ENCODE data around the gene PDE6D.
"Not testable (repeated sequence)": the region's sequence is repeated elsewhere in the genome, so short reads cannot be mapped to it uniquely, and the experiment has no call there.

The PDE6D gene

DNA sequence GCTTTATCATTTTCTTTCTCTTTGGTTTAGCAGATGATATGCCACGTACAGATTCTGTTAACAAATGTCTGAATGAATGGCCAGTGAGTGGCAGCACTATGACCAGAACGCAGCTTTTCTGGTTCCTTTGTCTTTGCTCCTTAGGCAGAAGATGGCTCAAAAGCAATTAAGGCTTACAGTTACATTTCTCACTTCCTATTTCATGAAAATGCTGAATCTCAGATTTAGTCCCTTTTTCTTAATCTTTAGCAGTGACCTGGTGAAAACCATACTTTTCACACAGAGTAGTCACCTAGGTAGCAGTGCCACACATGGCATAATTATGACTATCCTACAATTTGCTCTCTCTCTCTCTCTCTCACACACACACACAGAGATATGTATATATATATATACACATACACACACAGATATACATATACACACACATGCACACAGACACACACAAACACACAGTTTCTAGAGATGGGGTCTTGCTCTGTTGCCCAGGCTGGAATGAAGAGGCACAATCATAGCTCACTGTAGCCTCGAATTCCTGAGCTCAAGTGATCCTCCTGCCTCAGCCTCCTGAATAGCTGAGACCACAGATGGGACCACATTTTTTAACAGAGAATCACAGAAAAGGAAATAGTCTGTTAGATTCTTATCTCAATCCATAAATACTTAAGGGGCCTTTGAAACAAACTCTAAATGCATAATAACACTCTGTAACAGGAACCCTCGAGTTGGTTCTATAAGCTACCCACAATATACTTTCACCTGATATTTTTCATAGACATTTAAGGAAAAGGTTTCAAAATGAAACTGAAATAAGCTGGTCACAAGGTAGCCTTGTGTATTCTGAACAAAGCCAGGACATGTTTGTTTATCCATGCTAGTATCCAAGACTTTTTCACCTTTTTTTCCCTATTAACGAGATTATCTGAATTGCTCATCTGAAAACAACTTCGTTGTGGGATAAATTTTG lies 11.6 kb downstream of the PDE6D start:
- no peak for DNase-seq

DNA sequence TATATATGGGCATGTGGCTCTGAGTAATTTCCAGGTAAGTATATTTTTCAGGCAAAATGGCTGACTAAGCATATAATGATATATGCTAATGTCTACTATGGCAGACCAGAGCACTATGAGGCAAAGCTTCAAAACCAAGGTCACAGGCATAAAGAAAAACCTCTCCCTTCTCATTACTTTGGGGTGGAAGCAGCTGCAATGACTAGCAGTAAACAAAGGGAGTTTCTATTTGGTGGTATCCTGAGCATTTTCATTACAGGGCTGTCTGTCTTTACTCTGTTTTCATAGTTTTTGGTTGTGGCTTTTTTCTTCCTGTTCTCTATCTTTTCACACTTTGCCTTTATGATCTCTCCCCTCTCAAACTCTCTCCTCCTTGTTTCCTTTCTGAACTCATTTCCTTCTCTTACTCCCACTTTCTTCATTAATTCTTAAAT lies 15.6 kb downstream of the PDE6D start:
- DNase-seq, result no peak

DNA sequence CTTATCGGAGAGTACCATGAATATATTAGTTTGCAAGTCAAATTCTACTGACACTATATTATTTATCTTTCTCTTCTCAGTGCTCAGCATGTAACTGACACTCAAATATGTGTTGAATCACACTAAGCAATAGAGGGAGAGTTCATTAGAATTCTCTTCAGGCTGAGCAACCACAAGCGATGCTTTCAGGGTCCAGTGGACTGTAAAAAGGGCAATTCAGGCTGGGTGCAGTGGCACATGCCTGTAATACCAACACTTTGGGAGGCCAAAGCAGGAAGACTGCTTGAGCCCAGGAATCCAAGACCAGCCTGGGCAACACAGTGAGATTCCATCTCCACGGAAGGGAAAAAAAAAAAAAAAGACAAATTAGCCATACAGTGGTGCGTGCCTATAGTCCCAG lies 16.3 kb downstream of the PDE6D start:
- DNase-seq, result no peak

DNA sequence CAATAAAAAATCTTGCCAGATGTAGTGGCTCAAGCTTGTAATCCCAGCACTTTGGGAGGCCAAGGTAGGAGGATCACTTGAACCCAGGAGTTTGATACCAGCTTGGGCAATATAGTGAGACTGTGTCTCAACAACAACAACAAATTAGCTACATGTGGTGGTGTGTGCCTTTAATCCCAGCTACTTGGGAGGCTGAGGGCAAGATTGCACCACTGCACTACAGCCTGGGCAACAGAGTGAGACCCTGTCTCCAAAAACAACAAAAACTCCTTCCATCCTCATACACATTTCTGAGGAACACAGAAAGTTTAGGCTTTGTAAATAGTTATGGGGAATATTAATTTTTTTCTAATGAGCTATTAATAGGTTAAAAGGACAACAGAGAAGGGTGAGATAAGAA lies 17.0 kb downstream of the PDE6D start:
- DNase-seq, result no peak

DNA sequence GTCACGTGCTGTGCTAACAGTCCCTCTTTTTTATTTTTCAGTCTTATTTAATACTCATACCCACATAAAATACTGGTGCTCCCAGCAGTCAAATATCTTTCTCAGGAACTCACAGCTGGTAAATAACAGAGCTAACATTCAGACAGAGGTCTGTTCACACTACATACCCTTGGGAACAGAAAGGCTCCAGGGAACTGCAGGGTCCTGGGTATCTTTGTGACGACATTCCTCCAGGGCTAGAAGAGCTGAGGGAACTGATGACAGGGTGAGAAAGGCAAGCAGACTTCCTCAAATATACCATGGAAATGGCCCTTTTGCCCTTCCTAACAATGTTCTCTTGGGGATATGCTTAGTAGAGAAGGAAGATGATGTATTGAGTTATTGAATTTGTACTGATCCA lies 19.3 kb downstream of the PDE6D start:
- DNase-seq, result no peak

DNA sequence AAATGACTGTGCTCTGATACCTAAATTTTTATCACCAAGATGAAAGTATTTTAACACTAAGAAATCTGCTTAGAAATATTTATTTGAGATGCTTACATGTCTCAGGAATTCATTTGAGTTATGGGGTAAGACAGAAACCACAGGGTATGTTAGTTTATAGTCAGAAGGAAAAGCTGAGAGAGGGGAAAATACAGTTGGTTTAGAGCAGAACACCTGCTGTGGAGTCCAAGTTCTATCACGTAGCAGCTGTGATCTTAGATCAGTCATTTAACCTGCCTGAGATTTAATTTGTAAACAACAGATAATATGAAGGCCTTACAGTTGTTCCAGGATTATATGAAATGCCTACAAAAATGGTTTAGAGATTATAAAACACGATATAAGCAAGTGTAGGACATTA lies 29.0 kb downstream of the PDE6D start:
- no peak for DNase-seq

DNA sequence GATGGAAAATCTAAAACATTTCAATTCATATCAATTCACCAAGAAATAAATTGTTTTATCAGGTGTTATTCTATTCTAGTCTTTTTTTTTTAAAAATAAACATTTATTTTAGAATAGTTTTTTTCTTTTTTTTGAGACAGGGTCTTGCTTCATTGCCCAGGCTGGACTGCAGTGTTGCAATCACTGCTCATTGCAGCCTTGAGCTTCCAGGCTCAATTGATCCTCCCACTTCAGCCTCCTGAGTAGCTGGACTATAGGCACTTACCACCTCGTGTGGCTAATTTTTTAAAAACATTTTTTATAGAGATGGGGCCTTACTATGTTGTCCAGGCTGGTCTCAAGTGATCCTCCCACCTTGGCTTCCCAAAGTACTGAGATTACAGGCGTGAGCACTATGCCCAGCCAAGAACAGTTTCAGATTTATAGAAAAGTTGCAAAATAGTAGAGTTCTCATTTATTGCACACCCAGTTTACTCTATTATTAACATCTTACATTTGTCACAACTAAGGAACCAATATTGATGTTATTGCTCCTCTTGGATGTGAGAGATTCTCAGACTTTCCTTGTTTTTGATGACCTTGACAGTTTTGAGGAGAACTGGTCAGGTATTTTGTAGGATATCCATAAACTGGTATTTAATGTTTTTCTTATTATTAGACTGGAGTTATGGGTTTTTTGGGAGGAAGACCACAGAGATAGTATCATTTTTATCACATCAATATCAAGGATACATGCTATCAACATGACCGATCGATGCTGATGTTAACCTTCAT lies 29.9 kb downstream of the PDE6D start:
- no peak for DNase-seq

DNA sequence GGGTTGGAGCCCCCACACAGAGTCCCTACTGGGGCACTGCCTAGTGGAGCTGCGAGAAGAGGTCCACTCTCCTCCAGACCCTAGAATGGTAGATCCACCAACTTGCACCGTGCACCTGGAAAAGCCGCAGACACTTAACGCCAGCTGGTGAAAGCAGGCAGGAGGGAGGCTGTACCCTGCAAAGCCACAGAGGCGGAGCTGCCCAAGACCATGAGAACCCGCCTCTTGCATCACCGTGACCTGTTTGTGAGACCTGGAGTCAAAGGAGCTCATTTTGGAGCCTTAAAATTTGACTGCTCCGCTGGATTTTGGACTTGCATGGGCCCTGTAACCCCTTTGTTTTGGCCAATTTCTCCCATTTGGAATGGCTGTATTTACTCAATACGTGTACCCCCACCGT lies 32.1 kb downstream of the PDE6D start:
- not testable (repeated sequence) for DNase-seq

DNA sequence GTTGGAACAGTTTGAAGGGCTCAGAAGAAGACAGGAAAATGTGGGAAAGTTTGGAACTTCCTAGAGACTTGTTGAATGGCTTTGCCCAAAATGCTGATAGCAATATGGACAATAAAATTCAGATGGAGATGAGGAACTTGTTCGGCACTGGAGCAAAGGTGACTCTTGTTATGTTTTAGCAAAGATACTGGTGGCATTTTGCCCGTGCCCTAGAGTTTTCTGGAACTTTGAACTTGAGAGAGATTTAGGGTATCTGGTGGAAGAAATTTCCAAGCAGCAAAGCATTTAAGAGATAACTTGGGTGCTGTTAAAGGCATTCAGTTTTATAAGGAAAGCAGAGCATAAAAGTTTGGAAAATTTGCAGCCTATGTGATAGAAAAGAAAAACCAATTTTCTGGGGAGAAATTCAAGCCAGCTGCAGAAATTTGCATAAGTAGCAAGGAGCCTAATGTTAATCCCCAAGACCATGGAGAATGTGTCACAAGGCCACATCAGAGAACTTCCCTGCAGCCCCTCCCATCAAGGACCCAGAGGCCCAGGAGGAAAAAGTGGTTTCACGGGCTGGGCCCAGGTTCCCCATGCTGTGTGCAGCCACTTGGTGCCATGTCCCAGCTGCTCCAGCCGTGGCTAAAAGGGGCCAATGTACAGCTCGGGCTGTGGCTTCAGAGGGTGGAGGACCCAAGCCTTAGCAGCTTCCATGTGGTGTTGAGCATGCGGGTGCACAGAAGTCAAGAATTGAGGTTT lies 32.8 kb downstream of the PDE6D start:
- not testable (repeated sequence) for DNase-seq

DNA sequence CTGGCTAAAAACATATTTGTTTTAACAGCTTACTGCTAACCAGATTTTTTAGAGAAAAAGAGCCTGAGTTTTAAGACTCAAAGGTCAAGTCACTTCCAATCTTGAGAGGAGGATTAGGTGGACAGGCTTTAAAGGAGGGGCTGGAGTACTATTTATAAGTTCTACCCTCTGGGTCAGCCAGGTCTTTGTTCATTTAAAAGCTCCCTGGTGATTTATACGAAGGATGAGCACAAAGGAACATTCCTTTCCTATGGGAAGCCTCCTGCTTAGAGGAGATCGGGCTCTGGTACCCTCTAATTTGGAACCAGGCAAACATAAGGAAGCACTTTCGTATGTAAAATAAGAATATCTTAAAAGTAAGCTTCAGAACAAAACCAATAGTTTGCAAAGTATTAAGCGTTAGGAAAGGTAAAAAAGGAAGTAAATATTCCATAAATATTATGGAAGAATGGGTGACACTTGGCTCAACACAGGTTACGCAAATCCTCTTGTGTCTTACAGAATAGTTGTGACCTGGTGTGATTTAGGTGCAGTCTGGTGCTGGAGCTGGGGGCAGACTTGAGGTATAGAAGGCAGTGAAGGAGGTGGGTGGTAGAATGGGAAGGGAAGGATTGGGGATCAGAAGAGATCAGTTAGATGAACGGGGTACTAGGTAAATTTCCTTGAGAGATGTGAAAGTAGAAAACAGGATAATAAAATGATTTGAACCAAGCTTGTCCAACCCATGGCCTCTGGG lies 35.6 kb downstream of the PDE6D start:
- no peak for DNase-seq

DNA sequence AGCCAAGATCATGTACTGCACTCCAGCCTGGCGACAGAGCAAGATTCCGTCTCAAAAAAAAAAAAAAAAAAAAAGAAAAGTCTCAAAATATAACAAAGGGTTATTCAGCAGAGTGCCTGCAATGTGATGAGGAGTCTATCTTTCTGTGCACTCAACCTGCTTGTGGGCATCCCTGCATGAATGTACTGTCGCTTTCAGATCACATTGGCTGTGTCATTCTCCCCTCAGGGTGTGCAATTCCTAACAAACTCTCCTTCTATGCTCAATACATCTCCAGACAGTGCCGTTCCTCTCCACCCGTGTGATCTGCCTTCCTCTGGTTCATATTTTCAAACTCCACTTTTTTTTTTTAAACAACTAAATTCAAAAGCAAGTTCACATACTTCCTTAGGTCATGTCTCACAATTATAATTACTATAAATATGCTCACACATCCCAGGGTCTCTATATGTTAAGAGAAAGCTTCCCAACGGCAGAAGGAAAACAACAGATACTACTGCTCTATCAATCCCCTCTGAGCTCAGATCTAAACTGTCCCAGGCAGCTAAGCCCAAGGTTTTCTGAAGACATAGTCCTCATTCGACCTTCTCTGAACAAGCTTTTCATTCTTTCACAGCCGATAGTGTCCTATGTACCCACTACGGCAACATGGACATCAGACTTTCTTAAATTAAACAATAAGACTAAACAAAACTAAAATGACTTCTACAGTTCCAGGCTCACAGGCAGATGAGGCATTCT lies 37.5 kb downstream of the PDE6D start:
- no peak for DNase-seq

DNA sequence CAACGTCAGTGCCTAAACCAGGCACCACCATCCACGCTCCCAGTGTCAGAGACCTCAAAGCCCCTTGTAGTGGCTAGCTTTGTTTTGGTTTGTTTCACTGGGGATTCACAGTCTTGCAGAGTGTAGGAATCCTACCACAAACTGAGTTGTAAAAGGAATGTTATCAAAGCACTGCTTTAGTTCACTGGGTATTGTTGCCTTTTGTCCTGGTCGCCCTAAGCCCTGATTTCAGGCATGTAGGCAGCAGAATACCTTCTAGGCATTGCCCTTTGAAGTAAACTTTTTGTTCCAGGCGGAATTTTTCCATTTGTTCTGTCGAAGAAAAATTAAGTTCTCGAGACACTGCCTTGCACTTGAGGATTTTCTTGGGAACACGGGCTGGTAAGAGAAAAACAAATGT lies 43.3 kb downstream of the PDE6D start:
- no peak for DNase-seq

DNA sequence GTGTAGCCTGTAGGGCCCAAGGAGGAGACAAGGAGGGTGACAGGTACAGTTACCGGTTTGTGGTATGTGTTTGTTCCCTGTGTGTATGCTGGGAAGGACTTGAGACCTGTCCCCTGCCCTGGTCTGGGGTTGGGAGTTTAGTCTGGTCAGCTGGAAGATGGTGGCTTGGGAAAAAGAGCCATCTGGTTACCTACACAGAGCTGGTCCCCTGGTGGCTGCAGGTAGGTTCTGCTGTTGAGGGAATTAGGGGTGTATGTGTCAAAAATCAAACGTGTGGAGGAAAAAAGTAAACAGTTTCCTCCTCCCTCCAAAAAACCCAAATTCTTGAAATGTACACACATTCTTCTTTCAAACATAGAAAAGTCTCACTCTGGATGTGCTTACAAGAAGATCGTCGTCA lies 48.5 kb downstream of the PDE6D start:
- no peak for DNase-seq

DNA sequence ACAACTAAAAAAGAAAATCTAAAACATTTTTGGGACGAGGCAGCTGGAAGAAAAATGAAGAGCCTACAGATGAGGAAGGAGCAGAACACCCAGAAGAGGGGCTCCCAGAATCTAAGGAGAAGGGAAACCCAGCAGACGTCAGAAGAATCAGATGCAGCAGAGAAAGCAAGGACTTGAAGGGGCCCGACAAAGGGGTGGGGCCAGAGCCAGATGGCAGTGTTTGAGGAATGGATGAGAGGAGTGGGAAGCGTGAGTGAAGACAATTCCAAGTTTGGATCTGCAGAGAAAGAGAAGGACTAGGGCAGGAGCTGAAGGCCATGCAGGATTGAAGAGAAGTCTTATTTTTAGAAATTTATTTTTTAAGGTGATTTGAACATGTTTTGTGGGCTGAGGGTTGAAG lies 53.5 kb downstream of the PDE6D start:
- DNase-seq, result no peak

DNA sequence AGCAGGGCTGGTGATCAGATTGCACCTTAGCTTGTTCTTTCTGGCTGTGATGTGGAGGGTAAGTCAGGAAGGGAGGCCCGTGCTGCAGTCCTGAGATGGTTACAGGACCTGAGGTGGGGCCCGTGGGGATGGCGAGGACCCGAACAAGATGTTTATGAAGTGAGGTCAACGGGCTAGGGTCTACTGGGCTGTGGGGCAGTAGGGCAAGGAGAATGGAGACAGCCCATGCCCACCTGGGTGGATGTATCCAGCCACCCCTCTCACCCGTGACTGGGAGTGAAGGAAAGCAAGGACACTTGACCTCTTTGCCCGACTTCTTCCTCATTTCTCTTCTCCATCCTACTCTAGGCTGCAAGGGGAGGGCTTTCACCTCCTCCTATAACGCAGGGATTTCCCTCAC lies 54.8 kb downstream of the PDE6D start:
- DNase-seq, result no peak

DNA sequence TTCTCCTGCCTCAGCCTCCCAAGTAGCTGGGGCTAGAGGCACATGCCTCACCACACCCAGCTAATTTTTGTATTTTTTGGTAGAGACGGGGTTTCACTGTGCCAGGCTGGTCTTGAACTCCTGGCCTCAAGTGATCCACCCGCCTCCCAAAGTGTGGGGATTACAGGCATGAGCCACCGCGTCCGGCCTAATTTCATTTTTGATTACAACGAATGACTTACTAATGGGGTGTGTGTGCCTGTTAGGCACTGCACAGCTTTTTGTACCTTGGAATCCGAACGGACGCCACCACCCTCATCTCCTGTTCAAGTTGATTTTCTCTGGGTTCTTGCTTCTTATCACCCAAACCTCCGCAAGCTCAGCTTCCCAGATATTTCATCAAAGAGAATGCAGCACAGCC lies 55.6 kb downstream of the PDE6D start:
- DNase-seq, result no peak

DNA sequence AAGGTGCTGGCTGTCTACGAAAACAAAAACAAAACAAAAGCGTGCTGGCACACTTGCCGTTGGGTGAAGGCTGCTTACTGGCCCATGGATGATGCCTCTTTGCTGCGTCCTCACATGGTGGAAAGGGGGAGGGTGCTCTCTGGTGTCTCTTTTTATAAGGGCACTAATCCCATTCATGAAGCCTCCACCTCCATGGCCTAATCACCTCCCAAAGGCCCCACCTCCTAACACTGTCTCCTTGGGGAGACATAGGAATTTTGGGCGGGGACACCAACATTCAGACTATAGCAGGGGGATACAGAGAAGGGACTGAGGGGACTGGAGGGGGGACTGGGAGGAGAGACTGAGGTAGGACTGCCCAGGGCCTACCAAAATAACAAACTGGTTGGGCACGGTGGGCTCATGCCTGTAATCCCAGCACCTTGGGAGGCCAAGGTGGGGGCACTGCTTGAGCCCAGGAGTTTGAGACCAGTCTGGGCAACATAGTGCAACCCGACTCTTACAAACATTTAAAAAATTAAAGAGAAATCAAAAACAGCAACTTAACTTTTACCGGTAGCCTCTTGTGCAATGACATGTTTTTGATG lies 58.3 kb downstream of the PDE6D start:
- DNase-seq, result no peak

DNA sequence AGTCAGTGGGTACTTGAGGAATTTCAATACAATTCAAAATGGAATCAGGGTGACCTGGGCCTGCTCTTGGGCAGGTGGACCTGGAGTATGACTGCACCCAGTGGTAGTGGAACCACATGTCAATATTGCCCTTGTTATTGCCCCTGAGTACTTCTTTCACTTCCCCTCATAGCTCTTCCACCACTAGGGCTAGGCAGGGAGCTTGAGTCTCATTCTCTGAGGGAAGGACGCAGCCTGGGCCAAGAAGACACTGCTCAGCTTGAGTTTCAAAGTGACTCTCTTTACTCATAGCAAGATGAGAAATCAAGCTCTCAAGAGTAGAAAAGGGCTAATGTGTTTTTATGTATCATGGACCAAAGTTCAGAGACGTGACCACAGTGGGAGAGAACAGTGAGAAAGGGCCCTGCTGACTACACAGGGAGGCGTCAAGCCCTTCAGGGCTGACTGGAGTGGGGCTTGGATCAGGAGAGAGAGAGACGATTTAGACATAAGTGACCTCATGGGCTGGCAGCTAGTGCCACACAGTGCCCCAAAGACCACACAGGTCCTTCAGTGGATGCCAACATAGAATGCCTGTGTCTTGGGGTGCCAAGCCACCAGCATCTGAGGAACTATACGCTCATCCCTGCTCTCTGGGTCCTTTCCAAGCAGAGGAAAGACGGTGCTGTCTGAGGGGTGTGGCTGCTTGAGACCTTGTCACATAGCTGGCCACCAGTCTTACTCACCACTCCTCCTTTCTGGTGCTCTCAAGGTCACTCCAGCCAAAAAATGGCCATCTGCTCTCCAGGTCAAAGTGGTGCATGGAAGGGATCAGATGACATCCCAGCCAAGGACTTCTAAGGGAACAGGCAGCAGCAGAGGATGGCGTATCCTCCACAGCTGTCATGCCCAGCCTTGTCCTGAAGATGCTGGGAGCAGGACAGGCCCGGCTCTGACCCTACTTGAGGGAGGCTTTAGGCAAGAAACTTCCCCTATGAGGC lies 59.8 kb downstream of the PDE6D start:
- peak in 1 of 2 donors; percentile 22 for DNase-seq

DNA sequence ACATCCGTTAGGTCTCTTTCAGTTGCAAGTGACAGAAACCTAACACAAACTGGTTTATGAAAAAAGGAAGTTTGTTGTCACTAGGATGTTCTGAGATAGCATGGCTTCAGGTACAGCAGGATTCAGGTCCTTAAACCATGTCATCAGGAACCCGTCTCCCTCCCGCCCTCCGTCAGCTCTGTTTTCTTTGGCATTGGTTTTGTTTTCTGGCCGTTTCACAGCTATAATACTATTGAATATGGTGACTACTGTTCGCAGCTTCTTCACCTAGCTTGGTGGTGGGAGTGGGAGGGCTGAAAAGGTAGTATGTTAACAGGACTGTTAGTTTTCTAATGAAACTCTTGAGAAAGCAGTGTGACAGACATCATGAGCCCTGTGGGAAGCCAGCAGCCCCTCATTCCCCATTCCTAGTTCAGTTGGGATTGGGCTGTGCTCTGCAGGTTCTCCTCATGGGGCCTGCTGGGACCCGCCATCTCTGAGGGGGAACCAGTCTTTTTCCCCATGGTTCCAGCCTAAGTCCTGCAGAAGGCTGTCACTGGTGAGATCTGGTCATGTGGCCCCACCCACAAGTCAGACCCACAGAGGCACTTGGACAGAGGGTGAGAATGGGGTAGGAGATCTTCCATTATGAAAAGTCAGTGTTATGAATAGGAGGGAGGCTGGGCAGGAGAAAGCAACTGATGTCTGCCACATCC lies 60.6 kb downstream of the PDE6D start:
- DNase-seq, result no peak

DNA sequence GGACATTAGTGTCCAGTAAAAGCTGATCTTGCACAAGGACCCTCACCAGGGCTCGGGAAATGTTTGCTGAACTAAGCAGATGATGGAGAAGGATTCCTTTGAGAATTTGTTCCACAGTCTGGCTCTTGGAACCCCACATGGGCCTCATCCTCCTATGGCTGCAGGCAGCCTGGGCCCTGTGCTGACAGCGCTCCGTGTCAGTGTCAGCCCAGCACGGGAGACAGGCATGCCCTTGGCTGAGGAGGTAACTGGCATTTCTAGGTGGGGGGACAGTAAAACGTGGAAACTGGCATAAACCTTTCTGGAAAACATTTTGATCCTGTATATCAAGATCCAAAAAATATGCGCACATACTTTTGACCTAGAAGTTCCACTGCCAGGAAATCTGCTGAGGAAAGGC lies 62.3 kb downstream of the PDE6D start:
- DNase-seq, result no peak
